Prostate gland (tissue), 2 donors: ENCODE measurements around the gene WDR82.

Experiments
- CTCF ChIP-seq, 4 experiments: fragments of 200-600 bp in 2 of 4; fragments of 450-650 bp in 2 of 4; sonication (generic) in 2 of 4; IDR thresholded peaks; 1 replicate in 3 of 4; 2 replicates in 1 of 4; pipeline ENCODE4 v1.5.1; 2016 to 2019; ENCODE audit warnings: antibody characterized with exemption in 4 of 4, mild to moderate bottlenecking in 2 of 4, moderate library complexity in 2 of 4
- POLR2A ChIP-seq: fragments of 450-650 bp; IDR thresholded peaks from one replicate; pipeline ENCODE4 v1.6.1; 2016; ENCODE audit warnings: antibody characterized with exemption, mild to moderate bottlenecking

- TF ChIP-seq CTCF (IDR thresholded peaks at IDR 0.05), result no peak
- no peak for TF ChIP-seq POLR2A
Observed at GRCh38 chr3:52289338-52289746, 10.9 kb upstream of the WDR82 start.
